RCC 7860 (cell line): Measurements from ENCODE around the gene MALRD1.
"Not testable (repeated sequence)": the region's sequence is repeated elsewhere in the genome, so short reads cannot be mapped to it uniquely, and the experiment has no call there.

Experiments used
- DNase-seq: peaks from one replicate; pipeline ENCODE4 v3.0.0-alpha.2; 2015; ENCODE audit warnings: low spot score
- FAIRE-seq: peaks from 2 replicates; lab custom pipeline; 2012; peaks lifted over from hg19 to GRCh38; lab: Jason Lieb, UNC

MALRD1 gene

GRCh38 chr10:19689231-19689630 lies 640.6 kb downstream of the MALRD1 start:
- FAIRE-seq (no peak), DNase-seq (no peak)

- FAIRE-seq, result no peak
- no peak for DNase-seq
Observed at GRCh38 chr10:19699299-19699698, 650.7 kb downstream of the MALRD1 start.

- FAIRE-seq (no peak), DNase-seq (no peak)
Observed at GRCh38 chr10:19701427-19702052, 652.9 kb downstream of the MALRD1 start.

- DNase-seq, result peak; percentile 68
- FAIRE-seq, result peak; percentile 69
Observed at GRCh38 chr10:19702215-19702614, 653.6 kb downstream of the MALRD1 start.

- FAIRE-seq (no peak), DNase-seq (no peak)
Observed at GRCh38 chr10:19704544-19704943, 655.9 kb downstream of the MALRD1 start.

- DNase-seq (no peak), FAIRE-seq (no peak)
Observed at GRCh38 chr10:19705250-19705649, 656.6 kb downstream of the MALRD1 start.

GRCh38 chr10:19706904-19707303 lies 658.3 kb downstream of the MALRD1 start:
- FAIRE-seq, result no peak
- no peak for DNase-seq

- no peak for DNase-seq
- FAIRE-seq, result no peak
Observed at GRCh38 chr10:19707376-19707775, 658.8 kb downstream of the MALRD1 start.

GRCh38 chr10:19708031-19708430 lies 659.4 kb downstream of the MALRD1 start:
- DNase-seq (no peak), FAIRE-seq (no peak)

GRCh38 chr10:19710600-19710999 lies 662.0 kb downstream of the MALRD1 start:
- DNase-seq (no peak), FAIRE-seq (no peak)

- no peak for FAIRE-seq
- no peak for DNase-seq
Observed at GRCh38 chr10:19713159-19713558, 664.6 kb downstream of the MALRD1 start.

- FAIRE-seq, result no peak
Observed at GRCh38 chr10:19713800-19714525, 665.4 kb downstream of the MALRD1 start.

GRCh38 chr10:19719284-19719683 lies 670.7 kb downstream of the MALRD1 start:
- DNase-seq (no peak), FAIRE-seq (no peak)

More at GRCh38 chr10:19713800-19714525, 665.4 kb downstream of the MALRD1 start:
- no peak for DNase-seq

GRCh38 chr10:19724287-19724686 lies 675.7 kb downstream of the MALRD1 start:
- no peak for FAIRE-seq
- DNase-seq, result no peak

- no peak for FAIRE-seq
Observed at GRCh38 chr10:19728376-19728775, 679.8 kb downstream of the MALRD1 start.

GRCh38 chr10:19728964-19729363 lies 680.4 kb downstream of the MALRD1 start:
- FAIRE-seq, result no peak
- no peak for DNase-seq

More at GRCh38 chr10:19728376-19728775, 679.8 kb downstream of the MALRD1 start:
- no peak for DNase-seq

GRCh38 chr10:19730167-19730906 lies 681.7 kb downstream of the MALRD1 start:
- no peak for FAIRE-seq
- DNase-seq, result no peak

GRCh38 chr10:19730907-19731217 lies 682.3 kb downstream of the MALRD1 start:
- FAIRE-seq (no peak), DNase-seq (no peak)

- no peak for FAIRE-seq
- DNase-seq, result no peak
Observed at GRCh38 chr10:19731560-19731959, 683.0 kb downstream of the MALRD1 start.

- no peak for DNase-seq
- no peak for FAIRE-seq
Observed at GRCh38 chr10:19738440-19738839, 689.8 kb downstream of the MALRD1 start.

- not testable (repeated sequence) for DNase-seq, FAIRE-seq
Observed at GRCh38 chr10:19739232-19739631, 690.6 kb downstream of the MALRD1 start.

GRCh38 chr10:19742144-19742543 lies 693.5 kb downstream of the MALRD1 start:
- not testable (repeated sequence) for FAIRE-seq

More at GRCh38 chr10:19742144-19742543, 693.5 kb downstream of the MALRD1 start:
- not testable (repeated sequence) for DNase-seq
